G401.6 (cell line): ENCODE measurements around the gene DHCR7.

Experiments
- FAIRE-seq: peaks from 2 replicates; lab custom pipeline; 2012; peaks lifted over from hg19 to GRCh38; lab: Jason Lieb, UNC

DHCR7 gene

DNA sequence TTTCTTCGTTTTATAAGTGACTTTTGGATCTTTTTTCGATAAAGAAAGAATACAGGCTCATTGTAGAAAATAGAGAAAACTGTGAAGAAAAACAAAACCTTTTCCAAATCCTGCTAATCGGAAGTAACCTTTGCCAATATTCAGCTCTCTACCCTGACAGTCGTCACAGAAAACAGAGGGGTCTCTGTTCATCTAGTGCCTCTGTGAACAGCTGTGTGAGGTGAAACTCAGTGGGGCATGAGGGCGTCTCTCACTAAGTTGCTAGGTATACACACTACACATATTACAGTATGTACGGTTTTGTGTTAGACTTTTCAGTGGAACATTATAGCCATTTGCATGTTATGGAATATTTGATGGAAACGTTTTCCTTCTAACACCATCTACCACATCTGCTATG is 39.4 kb downstream of the DHCR7 start:
- FAIRE-seq = no peak

DNA sequence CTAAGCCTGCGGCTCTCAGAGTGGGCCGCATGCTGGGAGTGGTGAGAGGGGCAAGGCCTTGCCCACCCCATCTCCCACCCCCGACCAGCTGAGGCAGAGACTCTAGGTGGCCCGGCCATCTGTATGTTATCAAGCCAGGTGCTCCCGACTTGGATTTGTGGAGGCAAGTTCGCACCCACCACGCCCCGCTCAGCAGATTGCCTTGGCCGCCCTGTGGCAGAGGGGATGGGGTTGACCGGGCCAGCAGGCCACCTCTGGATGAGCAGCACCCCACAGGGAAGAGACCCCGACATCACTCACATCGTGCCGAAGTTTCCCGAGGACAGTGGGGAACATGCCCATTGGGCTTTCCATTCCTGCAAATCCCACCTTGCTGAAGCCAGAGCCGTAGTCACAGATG is 40.8 kb downstream of the DHCR7 start:
- no peak for FAIRE-seq

DNA sequence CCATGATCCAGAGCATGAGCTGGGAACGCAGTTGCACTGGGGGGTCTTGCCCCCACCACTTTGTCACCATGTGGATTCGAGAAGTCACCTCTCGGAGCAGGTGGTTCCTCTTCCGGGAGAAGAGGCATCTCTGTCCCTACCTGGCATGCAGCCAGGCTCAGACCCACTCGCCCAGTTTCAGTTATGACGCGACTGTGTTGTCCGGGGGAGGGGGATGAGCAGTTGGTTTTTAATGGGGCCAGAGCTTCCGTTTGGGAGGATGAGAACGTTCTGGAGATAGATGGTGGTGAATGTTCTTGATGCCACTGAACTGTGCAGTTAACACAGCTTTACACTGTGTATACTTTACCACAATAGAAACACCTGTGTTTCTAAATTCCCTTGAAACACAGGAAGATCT is 41.5 kb downstream of the DHCR7 start:
- FAIRE-seq = no peak

DNA sequence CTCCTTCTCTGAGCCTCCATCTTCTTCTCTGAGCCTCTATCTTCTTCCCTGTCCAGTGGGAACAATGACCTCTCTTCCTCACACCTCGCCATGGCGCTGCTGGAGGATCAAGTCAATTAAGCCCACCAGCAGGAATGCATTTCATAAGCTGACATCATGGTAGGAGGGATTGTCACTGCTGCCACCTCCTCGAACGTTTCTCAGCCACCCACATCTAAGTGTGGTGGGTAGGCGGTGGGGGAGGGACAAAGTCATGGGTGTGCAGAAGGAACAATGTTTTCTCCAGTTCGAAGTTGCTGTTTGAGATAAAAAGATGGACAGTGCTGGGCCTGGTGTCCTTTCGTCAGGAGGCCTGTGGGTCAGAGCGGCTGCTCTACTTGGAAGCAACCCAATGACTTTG is 44.0 kb downstream of the DHCR7 start:
- FAIRE-seq = no peak

DNA sequence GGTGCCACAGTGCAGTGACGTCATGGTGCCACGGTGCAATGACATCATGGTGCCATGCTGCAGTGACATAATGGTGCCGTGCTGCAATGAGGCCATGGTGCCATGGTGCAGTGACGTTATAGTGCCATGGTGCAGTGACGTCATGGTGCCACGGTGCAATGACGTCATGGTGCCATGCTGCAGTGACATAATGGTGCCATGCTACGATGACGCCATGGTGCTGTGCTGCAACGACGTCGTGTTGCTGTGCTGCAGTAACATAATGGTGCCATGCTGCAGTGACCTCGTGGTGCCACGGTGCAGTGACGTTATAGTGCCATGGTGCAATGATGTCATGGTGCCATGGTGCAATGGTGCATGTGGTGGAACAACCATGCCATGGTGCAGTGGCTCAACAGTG is 45.3 kb downstream of the DHCR7 start:
- no peak for FAIRE-seq

DNA sequence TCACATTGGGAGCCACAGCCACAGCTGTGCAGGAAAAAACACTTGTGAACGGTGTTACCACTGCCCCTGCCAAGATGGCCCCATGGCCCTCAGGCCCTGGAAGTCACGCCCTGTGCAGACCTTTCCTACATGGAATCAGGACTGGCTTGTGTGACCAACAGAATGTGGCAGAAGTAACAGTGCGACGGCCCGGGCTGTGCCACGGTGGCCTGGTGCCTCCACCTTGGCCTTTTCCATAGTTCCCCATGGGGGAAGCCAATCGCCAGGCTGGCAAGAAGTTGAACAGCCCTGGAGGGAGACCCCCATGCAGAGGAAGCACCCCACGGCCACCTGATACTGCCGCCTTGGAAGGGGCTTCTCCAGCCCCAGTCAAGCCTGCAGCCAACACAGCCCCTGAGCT is 48.0 kb downstream of the DHCR7 start:
- no peak for FAIRE-seq

DNA sequence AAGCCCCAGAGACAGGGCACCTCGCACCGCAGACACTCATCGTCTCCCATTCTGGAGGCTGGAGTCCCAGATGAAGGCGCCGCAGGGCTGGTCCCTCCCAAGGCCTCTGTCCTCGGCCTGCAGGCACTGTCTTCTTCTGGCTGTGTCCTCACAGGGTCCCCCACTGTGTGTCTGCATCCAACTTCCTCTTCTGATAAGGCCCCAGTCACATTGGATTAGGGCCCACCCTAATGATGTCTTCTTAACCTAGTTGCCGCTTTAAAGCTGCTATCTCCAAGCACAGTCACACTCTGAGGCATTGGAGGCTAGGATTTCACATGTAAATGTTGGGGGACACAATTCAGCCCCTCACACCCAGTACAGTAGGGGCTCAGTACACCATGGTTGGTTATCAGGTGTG is 48.9 kb downstream of the DHCR7 start:
- FAIRE-seq = no peak

DNA sequence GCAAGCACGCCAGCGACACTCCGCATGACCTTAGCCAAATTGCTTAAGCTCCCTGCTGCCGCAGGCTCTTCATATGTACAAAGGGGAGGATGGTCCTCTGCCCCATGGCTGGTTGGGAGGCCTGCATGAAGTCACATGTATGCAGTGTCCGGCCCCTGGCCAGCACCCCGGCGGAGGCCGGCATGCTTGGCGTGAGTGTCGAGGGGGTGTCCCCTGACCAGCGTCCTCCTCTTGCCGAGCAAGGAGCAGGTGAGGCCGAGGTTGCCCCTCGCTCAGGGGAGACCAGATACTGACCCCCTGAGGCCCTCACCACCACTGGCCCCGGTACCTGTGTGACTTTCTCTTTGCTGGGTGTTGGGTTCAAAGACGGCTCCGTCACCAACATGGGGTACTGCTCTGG is 50.2 kb downstream of the DHCR7 start:
- FAIRE-seq = no peak

DNA sequence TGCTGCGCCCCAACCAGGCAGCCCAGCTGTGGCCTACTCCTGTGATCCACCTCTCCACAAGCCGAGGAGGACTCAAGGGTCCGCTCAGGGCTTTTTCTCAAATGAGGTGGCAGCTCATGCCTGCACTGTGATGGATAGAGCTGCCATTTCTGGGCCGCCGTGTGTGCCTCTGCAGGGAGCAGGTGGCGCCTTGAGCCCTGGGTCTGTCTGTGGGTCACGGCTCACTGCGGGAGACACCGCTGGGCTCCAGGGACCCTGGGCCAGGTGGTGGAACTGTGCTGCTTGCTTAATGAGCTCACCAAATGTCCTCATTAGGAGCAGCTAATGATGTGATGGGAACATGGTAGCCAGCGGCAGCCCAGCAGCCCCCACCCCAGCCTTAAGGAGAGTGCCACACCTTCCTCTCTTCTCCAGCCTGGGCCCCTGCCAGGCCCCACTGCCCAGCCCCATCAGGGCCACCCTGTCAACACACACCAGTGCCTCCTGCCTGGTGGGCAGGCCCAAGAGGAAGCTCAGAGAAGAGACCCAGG is 50.8 kb downstream of the DHCR7 start:
- no peak for FAIRE-seq

DNA sequence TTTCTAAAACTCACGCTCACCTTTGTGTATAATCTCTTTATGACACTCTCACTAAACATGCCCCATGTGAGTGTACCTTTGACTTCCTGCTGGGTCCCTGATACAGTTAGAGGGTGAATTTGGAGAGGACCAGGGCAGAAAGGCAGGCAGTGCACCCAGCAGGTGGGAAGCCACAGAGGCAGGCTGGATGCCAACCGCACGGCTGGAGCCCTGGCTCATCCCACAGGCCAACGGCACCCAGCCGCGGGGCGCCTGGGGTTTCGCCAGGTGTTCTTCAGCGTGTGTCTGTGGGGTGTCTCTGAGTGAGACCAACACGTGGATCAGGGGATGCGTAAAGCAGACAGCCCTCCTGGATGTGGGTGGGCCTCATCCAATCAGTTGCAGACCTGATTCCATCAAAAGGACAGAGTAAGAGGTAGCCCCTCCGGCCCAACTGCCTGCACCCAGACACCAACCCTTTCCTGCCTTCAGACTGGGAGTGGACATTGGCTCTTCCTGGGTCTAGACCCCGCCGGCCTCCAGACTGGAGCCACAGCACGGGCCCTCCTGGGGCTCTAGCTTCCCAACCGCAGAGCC is 51.6 kb downstream of the DHCR7 start:
- no peak for FAIRE-seq

DNA sequence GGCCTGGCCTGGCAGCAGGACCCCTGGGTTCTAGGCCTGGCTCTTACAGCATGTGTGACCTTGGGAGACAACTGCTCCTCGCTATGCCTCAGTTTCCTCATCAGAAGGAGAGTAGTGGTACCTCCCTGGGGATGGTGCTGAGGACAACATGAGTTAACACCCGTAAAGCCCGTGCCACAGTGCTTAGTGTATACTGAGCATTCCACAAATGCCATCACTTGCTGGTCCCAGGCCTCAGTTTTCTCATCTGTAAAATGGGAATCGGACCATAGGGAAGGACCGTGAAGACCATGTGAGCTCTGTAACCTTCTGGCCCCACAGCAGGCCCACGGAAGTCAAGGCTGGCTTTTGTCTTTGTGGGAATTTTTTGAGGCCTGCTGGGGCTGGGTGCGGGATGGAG is 52.4 kb downstream of the DHCR7 start:
- FAIRE-seq = no peak

DNA sequence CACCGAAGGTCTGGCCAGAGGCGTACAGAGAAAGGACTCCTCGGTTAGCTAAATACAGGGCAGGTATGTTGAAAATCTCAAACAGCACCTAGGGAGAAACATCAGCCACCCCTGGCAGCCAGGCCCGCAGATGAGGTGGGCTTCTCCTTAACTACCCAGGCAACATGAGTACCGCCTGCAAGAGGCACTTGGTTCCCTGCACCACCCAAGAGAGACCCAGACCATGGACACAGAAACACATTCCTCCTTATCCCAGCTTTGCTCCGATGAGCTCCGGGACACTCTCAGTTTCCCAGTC is 53.0 kb downstream of the DHCR7 start:
- no peak for FAIRE-seq

DNA sequence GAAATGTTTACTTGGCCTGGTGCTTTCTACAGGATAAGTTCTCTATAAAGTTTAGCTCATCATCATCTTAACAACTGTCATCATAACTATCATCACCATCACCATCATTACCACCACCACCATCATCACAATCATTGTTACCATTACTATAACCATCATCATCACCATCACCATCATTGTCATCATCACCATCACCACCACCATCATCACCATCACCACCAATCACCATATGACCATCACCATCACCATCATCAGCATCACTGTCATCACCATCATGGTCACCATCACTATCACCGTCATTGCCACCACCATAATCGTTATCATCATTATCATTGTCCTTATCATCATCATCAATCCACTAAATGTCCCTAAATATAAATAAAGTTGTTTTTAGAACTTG is 54.9 kb downstream of the DHCR7 start:
- FAIRE-seq = no peak

DNA sequence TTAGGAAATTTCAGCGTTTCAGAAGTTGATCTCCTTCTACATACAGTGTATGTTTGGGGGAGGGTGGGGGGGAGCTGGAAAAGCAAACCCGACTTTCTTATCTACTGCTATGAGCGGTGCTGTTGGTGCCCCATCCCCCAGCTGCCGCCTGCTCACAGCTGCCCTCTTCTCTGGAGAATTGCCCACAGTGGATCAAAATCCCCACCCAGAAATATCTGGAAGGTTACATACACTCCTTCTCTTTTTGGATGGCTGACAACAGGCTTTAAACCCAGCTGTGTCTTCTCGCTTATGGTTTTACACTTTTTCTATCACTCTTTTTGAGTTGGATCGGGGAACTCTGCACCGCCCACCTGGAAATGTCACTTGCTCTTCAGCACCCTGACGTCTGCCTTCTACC is 56.4 kb downstream of the DHCR7 start:
- FAIRE-seq = no peak

DNA sequence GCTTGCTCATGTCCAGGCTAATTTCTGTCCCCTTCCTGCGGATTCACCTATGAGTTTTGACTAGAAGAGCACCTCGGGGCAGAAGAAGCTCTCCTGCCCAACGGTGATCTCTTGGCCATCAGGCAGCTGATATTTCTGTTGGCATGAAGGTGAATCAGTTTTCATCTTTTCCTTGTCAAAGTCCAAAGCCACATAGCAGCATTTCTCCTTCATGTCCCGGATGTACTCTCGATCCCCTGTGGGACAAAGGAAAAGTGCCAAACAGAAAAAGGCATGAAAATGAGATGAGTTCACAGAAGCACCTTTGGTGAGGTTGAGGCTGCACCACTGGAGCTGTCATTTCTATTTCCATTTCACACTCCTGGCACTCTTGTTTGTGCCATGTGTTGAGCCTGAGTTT is 56.8 kb downstream of the DHCR7 start:
- no peak for FAIRE-seq

DNA sequence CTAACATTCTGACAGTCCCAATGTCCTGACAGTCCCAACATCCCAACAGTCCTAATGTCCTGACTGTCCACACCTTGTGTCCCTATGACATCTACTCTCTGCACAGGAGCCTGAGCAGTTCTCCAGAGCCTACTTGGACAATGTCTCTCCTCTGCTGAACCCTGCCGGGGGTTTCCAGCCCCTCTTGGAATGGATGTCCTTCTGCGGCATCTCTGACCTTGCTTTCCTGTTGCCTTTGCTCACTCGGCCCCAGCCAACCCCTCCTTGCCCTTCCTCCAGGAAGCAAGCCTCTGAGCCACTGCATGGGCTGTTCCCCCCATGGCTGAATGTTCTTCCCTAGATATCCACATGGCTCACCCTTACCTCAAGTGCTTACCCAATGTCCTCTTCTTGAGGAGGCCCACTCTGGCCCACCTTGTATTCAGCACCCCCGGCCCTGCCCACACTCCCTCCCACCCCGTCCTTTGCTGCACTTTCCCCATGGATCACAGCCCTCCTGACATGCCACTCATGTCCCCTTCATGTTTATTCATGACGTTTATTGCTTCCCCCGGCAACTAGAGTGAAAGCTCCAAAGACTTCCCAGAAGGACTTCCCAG is 59.5 kb downstream of the DHCR7 start:
- FAIRE-seq = no peak

DNA sequence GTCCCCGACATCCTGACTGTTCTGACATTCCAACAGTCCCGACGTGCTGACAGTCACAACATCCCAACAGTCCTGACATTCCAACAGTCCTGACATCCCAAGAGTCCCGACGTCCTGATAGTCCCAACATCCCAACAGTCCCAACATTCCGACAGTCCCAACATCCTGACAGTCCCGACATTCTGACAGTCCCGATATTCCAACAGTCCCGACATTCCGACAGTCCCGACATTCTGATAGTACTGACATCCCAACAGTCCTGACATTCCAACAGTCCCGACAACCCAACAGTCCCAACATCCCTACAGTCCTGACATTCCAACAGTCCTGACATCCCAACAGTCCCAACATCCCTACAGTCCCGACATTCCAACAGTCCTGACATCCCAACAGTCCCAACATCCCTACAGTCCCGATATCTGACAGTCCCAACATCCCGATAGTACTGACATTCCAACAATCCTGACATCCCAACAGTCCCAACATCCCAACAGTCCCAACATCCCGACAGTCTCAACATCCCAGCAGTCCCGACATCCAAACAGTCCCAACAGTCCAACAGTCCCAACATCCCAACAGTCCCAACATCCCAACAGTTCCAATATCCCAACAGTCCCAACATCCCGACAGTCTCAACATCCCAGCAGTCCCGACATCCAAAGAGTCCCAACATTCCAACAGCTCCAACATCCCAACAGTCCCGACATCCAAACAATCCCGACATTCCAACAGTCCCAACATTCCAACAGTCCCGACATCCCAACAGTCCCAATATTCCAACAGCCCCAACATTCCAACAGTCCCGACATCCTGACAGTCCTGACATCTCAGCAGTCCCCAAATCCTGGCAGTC is 60.2 kb downstream of the DHCR7 start:
- FAIRE-seq = no peak

DNA sequence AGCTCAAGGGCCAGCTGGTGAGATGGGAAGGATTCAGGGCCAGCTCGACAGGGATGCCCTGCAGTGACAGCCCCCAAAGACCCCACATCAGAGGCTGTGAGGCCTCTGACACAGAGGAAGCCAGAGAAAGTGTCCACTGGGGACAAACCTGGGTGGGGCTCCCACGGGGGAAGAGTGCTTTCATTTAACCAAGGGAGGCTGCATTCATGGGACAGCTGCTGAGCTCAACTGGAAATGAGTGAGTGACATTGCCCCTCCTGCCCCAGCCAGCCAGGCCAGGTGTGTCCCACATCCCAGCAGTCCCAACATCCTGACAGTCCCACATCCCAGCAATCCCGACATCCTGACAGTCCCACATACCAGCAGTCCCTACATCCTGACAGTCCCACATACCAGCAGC is 61.0 kb downstream of the DHCR7 start:
- FAIRE-seq = no peak

DNA sequence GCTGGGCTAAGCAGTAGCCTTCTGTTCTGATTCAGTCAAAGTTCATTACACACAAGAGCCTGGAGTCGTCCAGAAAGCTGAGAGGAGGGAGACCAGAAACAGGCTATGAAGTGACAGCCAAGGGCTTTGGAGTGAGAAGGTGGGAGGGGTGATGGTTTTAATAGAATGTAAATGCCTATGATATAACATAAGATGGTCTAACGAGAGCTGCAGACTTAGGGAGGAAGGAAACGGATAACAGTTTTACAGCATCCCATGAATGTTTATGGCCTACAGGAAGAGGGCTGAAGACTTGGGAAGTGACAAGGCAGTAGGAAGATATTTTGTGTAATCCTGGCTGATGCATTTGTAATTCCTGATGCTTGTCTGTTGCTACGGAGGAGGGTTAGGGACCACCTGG is 62.0 kb downstream of the DHCR7 start:
- FAIRE-seq = no peak

DNA sequence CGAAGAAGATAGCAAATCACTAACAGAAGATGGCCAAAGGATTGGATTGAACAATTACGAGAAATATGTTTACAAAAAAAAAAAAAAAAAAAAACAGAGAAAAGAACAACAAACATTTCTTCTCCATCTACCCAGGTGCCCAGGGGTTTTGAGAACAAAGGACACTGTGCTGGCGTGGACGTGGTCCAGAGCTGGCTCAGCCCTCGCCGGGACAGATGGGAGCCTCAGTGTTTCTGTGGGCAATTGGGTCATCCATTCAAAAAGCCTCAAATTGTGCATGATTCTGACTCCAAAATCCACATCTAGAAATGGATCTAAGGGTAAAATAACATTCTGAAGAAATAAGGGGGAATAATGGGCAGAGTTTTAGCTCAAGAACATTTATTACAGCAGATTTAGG is 63.1 kb downstream of the DHCR7 start:
- no peak for FAIRE-seq

DNA sequence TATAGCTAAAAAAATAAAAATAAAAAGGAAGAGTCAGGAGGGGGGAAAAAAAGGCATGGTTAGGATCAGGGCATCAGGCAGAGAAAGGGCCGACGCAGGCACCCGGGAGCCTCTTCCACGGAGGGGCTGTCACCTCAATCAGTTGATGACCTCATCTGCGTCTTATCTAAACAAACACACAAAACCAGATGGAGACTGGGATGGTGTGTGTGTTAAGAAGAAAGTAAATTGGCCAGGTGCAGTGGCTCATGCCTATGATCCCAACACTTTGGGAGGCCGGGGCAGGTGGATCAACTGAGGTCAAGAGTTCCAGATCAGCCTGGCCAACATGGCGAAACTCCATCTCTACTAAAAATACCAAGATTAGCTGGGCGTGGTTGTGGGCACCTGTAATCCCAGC is 63.6 kb downstream of the DHCR7 start:
- no peak for FAIRE-seq
